Measurements from ENCODE around the gene FBXL13.

- TF ChIP-seq CTCF (IDR thresholded peaks at IDR 0.05; ENCODE audit: poor library complexity, severe bottlenecking) (no peak), EZH2 (IDR thresholded peaks at IDR 0.05; ENCODE audit: borderline replicate concordance, insufficient read depth, low read length, poor library complexity, severe bottlenecking) (no peak), EP300 (conservative IDR thresholded peaks at IDR 0.05; ENCODE audit: poor library complexity, severe bottlenecking) (no peak), RAD21 (conservative IDR thresholded peaks at IDR 0.05) (no peak), POLR2AphosphoS5 (IDR thresholded peaks at IDR 0.05) (no peak), TAF1 (IDR thresholded peaks at IDR 0.05; ENCODE audit: low read depth) (no peak), REST (IDR thresholded peaks at IDR 0.05; ENCODE audit: borderline replicate concordance) (no peak), SMC3 (conservative IDR thresholded peaks at IDR 0.05; ENCODE audit: poor library complexity) (no peak), MXI1 (conservative IDR thresholded peaks at IDR 0.05; ENCODE audit: poor library complexity, severe bottlenecking) (no peak)
Measured at GRCh38 chr7:103082497-103082896, 7.9 kb upstream of the FBXL13 start.

All from neural cell (in vitro differentiated cells).